Measurements from ENCODE around the gene SLC24A4. TPM values are rescaled to one million over a fixed set of nuclear protein-coding genes. Genes with fewer than 3 reads are reported as not detected.

Gene SLC24A4
- total RNA-seq, 4 donors from 2014 or later, result 0.75 to 1.9 (median 1.4) TPM

DNA sequence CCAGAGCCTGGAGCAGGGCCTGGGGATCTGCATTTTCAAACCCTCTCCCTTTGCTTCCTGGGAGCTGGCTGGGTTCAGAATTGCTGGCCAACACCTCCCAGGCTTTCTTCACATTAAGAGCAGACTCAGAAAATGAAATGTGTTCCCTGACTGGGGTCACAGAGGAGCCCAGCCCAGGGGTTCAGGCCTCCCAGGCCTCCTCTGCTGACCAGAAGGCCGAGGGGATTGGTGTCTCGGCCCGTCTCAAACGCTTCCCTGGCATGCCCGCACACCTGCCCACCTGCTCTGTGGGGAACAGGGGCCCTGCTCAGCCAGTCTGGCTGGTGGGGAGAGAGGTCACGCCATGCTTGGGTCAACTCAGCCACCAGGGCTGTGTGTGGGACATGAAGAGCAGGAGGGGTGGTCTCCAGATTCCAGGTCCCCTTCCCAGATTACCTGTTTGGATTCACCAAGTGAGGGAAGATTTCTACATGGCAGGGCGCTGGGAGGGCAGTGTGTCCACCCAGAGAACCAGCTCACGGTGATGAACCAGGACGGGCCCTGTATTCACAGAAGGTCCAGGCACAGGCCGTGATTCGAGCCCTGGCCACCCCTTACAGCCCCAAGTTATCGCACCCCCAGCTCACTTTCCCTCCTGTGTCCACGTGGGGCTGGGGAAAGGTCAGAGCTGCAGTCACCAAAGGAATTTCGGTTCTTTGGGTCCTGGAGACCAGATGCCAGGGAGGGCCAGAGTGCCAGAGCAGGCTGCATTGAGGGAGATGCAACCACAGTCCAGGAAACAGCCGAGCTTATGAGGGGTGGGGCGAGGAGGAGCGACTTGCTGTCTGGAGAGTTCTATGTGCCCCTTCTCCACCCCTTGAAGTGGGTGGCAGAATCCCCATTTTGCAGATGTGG is 135.4 kb downstream of the SLC24A4 start:
- TF ChIP-seq, protein P1, sequence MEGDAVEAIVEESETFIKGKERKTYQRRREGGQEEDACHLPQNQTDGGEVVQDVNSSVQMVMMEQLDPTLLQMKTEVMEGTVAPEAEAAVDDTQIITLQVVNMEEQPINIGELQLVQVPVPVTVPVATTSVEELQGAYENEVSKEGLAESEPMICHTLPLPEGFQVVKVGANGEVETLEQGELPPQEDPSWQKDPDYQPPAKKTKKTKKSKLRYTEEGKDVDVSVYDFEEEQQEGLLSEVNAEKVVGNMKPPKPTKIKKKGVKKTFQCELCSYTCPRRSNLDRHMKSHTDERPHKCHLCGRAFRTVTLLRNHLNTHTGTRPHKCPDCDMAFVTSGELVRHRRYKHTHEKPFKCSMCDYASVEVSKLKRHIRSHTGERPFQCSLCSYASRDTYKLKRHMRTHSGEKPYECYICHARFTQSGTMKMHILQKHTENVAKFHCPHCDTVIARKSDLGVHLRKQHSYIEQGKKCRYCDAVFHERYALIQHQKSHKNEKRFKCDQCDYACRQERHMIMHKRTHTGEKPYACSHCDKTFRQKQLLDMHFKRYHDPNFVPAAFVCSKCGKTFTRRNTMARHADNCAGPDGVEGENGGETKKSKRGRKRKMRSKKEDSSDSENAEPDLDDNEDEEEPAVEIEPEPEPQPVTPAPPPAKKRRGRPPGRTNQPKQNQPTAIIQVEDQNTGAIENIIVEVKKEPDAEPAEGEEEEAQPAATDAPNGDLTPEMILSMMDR (IDR thresholded peaks at IDR 0.05; ENCODE audit: low read depth), result no peak

DNA sequence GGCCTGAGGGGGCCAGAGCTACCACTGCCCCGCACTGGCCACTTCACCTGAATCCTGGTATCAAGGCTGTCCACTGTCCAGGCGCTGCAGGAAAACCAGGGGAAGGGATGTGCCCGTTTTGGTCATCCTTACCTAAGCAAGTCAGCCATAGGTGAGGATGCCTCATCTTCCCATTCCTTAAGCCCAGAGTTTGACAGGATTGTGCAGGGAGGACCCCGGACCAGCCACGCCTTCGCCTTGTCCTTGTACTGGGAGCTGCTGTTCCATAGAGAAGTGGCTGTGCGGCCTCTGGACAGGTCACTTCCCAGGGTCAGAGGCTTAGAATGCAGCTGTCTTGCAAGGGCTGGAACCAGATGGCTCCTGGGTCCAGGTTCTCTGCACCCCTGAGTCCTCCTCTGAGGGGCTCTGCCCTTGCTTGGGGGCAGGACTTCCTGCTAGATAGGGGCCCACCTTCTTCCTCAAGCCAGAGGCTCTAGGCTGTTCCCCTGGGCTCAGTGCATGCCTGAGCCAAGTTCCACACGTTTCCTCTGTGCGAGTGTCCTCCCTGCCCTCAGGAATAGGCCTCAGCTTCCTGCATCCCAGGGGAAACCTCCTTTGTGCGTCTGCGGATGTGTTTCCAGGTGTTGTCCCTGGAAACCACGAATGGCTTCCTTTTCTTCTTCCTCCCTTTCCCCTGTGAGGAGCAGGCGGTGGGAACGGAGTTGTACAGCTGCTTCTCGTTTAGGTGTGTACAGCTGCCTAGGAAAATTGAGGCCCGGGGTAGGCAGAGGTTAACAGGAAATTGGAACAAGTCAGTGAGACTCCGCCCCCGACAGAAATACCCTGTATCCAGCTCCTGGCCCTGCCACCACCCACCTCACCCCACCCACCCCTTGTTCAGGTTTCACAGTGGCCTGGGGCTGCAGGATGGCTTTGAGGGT is 136.3 kb downstream of the SLC24A4 start:
- TF ChIP-seq, protein P1 (IDR thresholded peaks at IDR 0.05; ENCODE audit: low read depth), result no peak

DNA sequence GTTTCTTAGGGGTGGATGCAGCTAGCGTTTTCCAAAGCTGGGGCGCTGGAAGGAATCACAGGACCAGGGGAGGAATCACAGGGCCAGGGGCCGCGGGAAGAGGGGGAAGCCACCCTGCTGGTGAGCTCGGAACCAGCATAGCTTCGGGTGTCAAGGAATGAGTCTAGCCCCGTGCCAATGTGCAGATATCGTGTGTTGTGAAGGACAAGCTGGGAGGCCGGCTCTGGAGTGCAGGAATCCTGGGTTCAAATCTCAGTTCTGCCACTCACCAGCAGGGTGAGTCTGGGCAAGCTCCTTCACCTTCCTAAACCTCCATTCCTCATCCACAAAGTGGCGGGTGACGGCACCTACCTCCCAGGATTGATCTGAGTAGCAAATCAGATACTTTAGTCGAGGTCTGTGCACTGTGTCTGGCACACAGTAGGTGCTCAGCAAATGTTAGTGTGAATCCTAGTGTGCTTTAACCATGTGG is 137.0 kb downstream of the SLC24A4 start:
- TF ChIP-seq, protein P1 (IDR thresholded peaks at IDR 0.05; ENCODE audit: low read depth), result no peak

DNA sequence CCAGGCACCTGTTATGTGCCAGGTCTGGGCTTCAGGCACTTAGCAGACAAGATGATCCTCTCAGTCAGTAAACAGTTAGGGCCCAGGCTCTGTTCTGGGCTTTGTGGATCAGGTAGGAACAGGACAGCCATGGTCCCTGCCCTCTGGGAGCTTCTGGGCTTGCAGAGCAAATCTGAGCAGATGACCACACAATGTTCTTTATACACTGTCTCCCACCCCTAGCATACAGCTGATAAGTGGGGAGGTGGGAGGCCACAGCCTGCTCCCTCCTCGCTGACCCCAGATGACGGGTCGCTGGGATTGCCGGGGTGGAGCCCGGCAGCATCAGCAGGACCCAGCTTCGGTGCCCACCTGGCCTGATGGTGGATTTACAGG is 137.6 kb downstream of the SLC24A4 start:
- TF ChIP-seq, protein P1 (IDR thresholded peaks at IDR 0.05; ENCODE audit: low read depth), result no peak

DNA sequence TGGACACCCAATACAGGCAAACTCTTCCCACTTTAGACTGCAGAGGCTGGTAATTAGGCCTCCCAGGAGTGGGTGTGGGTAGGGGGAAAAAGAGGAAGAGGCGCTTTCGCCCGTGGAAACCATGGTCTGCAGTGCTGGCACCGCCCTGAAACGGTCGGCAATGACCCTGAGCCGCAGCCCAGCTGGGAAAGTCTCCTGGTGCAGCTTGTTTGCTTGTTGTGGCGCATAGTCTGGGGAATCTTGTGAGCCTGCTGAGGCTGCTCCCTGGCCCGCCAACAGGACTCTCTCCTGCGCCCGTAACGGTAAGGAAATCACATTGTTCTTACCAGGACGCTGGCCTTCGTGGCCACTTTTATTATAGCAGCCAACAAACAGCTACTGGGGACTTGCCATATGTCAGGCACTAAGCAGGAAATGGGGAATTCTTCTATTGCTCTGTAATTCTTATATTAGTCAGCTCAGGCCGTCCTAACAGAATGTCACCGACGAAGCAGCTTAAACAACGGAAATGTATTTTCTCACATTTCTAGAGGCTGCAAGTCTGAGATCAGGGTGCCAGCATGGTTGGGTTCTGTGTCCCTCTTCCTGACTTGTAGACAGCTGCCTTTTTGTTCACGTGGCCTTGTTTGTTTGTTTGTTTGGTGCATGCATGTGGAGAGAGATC is 138.1 kb downstream of the SLC24A4 start:
- TF ChIP-seq, protein P1 (IDR thresholded peaks at IDR 0.05; ENCODE audit: low read depth), result no peak

DNA sequence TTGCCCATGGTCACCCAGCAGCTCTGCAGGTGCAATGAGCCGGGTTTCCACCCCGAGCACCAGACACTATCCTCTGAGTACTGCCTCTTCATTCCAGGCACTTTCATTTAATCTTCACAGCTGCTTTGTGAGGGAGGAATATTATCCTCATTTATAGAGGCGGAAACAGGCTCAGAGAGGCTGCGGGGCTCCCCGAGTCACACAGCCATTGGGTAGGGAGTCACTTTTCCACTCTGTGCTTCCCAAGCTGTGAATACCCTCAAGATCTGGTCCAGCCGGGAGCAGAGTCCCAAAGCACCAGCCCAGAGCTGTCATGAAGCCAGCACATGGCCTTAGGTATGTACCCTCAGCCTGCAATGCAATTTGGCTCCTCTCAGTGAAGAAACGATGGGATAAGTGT is 138.9 kb downstream of the SLC24A4 start:
- TF ChIP-seq, protein P1 (IDR thresholded peaks at IDR 0.05; ENCODE audit: low read depth), result no peak
